Activated gamma-delta T cell treated with Interleukin-2 at 50 U/mL for 16 hours (primary cell): Measurements from ENCODE around the gene CCNYL1.
"Not testable (repeated sequence)": the region's sequence is repeated elsewhere in the genome, so short reads cannot be mapped to it uniquely, and the experiment has no call there.

Source experiments
- DNase-seq: peaks from one replicate; pipeline ENCODE4 v3.0.0-alpha.2; 2020

Gene CCNYL1

GRCh38 chr2:207710814-207711740, at the start of gene CCNYL1:
CCNYL1 (plus strand) TSS chr2:207711640; CDS start chr2:207711897, 257 bp downstream.
- DNase-seq, result peak; percentile 97

GRCh38 chr2:207662203-207662602, 49.2 kb upstream of the CCNYL1 start:
- DNase-seq, result no peak

- no peak for DNase-seq
Observed at GRCh38 chr2:207663870-207664545, 47.4 kb upstream of the CCNYL1 start.

- no peak for DNase-seq
Observed at GRCh38 chr2:207670887-207671286, 40.6 kb upstream of the CCNYL1 start.

- no peak for DNase-seq
Observed at GRCh38 chr2:207673431-207673830, 38.0 kb upstream of the CCNYL1 start.

GRCh38 chr2:207674266-207674774, 37.1 kb upstream of the CCNYL1 start:
- no peak for DNase-seq

- no peak for DNase-seq
Observed at GRCh38 chr2:207674826-207675225, 36.6 kb upstream of the CCNYL1 start.

GRCh38 chr2:207676827-207677354, 34.5 kb upstream of the CCNYL1 start:
- DNase-seq, result no peak

- DNase-seq, result no peak
Observed at GRCh38 chr2:207681431-207681830, 30.0 kb upstream of the CCNYL1 start.

- no peak for DNase-seq
Observed at GRCh38 chr2:207682557-207682956, 28.9 kb upstream of the CCNYL1 start.

GRCh38 chr2:207683438-207683837, 28.0 kb upstream of the CCNYL1 start:
- DNase-seq, result no peak

- DNase-seq, result no peak
Observed at GRCh38 chr2:207683879-207684627, 27.4 kb upstream of the CCNYL1 start.

- DNase-seq, result no peak
Observed at GRCh38 chr2:207686812-207687211, 24.6 kb upstream of the CCNYL1 start.

GRCh38 chr2:207688597-207688996, 22.8 kb upstream of the CCNYL1 start:
- DNase-seq, result no peak

- not testable (repeated sequence) for DNase-seq
Observed at GRCh38 chr2:207690845-207691461, 20.5 kb upstream of the CCNYL1 start.

GRCh38 chr2:207692206-207693065, 19.0 kb upstream of the CCNYL1 start:
- DNase-seq, result peak; percentile 48

- DNase-seq, result no peak
Observed at GRCh38 chr2:207693641-207694249, 17.7 kb upstream of the CCNYL1 start.

- DNase-seq, result no peak
Observed at GRCh38 chr2:207694811-207695281, 16.6 kb upstream of the CCNYL1 start.

- no peak for DNase-seq
Observed at GRCh38 chr2:207695293-207695692, 16.1 kb upstream of the CCNYL1 start.

GRCh38 chr2:207696911-207697310, 14.5 kb upstream of the CCNYL1 start:
- not testable (repeated sequence) for DNase-seq

- DNase-seq, result no peak
Observed at GRCh38 chr2:207697411-207697810, 14.0 kb upstream of the CCNYL1 start.
